ENCODE data around the gene LRRC45.

Gene LRRC45

DNA sequence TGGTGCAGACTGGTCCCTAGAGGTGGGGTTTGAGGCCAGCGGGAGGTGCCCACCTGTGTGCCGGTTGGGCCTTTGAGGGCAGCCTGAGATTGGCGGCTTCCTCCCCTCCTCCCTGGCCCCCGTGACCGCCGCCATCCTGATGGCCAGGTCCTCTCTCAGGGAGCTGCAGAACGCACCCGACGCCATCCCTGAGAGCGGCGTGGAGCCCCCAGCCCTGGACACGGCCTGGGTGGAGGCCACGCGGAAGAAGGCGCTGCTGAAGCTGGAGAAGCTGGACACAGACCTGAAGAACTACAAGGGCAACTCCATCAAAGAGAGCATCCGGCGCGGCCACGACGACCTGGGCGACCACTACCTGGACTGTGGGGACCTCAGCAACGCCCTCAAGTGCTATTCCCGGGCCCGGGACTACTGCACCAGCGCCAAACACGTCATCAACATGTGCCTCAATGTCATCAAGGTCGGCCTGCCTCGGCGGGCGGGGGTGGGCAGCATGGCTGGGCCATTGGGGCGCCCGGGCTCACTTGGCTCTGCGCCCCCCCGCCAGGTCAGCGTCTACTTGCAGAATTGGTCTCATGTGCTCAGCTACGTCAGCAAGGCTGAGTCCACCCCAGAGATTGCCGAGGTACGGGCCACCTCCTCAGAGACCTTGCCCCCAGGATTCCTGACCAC is 31.4 kb downstream of the LRRC45 start:
- Histone ChIP-seq H3K4me1 (ENCODE audit: insufficient read depth, low read length) (peaks cover 46% of the 10 kb centered on the region), H3K79me2 (ENCODE audit: insufficient read depth, low read length) (peaks cover 40% of the 10 kb centered on the region), H3K4me3 (ENCODE audit: low read depth in 1 of 2, low read length in 2 of 2) (no peak overlapping the region), H3K27ac (ENCODE audit: low read length) (no peak overlapping the region), H3K4me2 (ENCODE audit: insufficient read depth, low read length) (peak overlapping the region; percentile 92), H2AFZ (ENCODE audit: low read depth, low read length) (no peak overlapping the region), H3K36me3 (ENCODE audit: insufficient read depth, low read length) (peaks cover 76% of the 10 kb centered on the region), H3K27me3 (ENCODE audit: insufficient read depth, low read length, poor library complexity) (no peaks in the 10 kb centered on the region), H4K20me1 (ENCODE audit: insufficient read depth, low read length) (peaks cover 59% of the 10 kb centered on the region), H3K9me3 (ENCODE audit: insufficient read depth, low read length, severe bottlenecking) (no peaks in the 10 kb centered on the region), H3K9ac (ENCODE audit: low read depth, low read length) (no peak overlapping the region)
- no peak for TF ChIP-seq EZH2 (IDR thresholded peaks at IDR 0.05; ENCODE audit: borderline replicate concordance, low read depth, low read length, severe bottlenecking)
- TF ChIP-seq, protein P1, sequence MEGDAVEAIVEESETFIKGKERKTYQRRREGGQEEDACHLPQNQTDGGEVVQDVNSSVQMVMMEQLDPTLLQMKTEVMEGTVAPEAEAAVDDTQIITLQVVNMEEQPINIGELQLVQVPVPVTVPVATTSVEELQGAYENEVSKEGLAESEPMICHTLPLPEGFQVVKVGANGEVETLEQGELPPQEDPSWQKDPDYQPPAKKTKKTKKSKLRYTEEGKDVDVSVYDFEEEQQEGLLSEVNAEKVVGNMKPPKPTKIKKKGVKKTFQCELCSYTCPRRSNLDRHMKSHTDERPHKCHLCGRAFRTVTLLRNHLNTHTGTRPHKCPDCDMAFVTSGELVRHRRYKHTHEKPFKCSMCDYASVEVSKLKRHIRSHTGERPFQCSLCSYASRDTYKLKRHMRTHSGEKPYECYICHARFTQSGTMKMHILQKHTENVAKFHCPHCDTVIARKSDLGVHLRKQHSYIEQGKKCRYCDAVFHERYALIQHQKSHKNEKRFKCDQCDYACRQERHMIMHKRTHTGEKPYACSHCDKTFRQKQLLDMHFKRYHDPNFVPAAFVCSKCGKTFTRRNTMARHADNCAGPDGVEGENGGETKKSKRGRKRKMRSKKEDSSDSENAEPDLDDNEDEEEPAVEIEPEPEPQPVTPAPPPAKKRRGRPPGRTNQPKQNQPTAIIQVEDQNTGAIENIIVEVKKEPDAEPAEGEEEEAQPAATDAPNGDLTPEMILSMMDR (IDR thresholded peaks at IDR 0.05; ENCODE audit: borderline replicate concordance, extremely low read depth, low read length, poor library complexity, severe bottlenecking): no peak
- ATAC-seq (ENCODE audit: insufficient read depth, low read depth) (no peak), DNase-seq (no peak)

DNA sequence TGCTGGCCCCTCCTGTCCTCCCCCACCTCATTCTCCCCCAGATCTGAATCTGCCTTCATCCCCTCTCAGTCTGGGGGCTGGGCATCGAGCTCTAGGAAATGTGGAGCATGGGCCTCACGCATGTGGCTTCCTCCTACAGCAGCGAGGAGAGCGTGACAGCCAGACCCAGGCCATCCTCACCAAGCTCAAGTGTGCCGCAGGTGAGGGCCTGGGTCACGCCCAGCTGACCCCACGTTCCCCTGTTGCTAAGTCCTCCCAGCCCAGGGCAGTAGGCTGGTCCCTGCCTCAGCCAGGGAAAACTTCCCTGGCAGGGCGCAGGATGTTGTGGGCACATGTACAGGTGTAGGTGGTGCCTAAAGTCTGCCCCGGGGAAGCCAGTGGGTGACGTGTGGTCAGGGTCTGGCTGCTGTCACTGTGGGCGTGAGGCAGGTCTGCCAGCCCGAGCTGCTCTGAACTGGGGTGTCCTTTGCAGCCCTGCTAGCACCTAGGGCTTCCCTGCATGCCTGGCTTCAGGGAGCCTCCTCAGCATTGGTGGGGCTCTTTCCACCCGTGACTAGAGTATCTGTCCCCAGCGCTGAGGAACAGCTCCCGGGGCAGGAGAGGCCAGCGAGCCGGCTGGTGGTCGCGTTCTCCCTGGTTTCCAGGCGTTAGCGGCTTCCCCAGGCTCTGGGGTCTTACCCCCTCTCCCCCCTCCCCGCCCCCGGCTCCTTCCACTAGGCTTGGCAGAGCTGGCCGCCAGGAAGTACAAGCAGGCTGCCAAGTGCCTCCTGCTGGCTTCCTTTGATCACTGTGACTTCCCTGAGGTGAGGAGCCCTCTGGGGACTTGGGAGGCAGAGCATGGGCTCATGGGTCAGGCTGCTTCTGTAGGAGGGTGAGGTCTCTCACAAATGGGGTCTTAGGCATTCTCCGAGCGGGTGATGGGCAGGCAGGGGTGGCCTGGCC is 32.2 kb downstream of the LRRC45 start:
- Histone ChIP-seq H3K9me3 (ENCODE audit: insufficient read depth, low read length, severe bottlenecking) (no peaks in the 10 kb centered on the region), H3K4me3 (ENCODE audit: low read depth in 1 of 2, low read length in 2 of 2) (no peak overlapping the region), H3K9ac (ENCODE audit: low read depth, low read length) (no peak overlapping the region), H3K27me3 (ENCODE audit: insufficient read depth, low read length, poor library complexity) (no peaks in the 10 kb centered on the region), H3K27ac (ENCODE audit: low read length) (no peak overlapping the region; the same call in 1 of the 2 replicates), H3K4me2 (ENCODE audit: insufficient read depth, low read length) (peak overlapping the region; percentile 12; the same call in 1 of the 2 replicates), H2AFZ (ENCODE audit: low read depth, low read length) (no peak overlapping the region), H4K20me1 (ENCODE audit: insufficient read depth, low read length) (peaks cover 65% of the 10 kb centered on the region), H3K79me2 (ENCODE audit: insufficient read depth, low read length) (peaks cover 40% of the 10 kb centered on the region), H3K36me3 (ENCODE audit: insufficient read depth, low read length) (peaks cover 77% of the 10 kb centered on the region), H3K4me1 (ENCODE audit: insufficient read depth, low read length) (peaks cover 38% of the 10 kb centered on the region)
- TF ChIP-seq, protein P1 (IDR thresholded peaks at IDR 0.05; ENCODE audit: borderline replicate concordance, extremely low read depth, low read length, poor library complexity, severe bottlenecking): no peak
- TF ChIP-seq EZH2 (IDR thresholded peaks at IDR 0.05; ENCODE audit: borderline replicate concordance, low read depth, low read length, severe bottlenecking): no peak
- no peak for DNase-seq
- no peak for ATAC-seq (ENCODE audit: insufficient read depth, low read depth)

DNA sequence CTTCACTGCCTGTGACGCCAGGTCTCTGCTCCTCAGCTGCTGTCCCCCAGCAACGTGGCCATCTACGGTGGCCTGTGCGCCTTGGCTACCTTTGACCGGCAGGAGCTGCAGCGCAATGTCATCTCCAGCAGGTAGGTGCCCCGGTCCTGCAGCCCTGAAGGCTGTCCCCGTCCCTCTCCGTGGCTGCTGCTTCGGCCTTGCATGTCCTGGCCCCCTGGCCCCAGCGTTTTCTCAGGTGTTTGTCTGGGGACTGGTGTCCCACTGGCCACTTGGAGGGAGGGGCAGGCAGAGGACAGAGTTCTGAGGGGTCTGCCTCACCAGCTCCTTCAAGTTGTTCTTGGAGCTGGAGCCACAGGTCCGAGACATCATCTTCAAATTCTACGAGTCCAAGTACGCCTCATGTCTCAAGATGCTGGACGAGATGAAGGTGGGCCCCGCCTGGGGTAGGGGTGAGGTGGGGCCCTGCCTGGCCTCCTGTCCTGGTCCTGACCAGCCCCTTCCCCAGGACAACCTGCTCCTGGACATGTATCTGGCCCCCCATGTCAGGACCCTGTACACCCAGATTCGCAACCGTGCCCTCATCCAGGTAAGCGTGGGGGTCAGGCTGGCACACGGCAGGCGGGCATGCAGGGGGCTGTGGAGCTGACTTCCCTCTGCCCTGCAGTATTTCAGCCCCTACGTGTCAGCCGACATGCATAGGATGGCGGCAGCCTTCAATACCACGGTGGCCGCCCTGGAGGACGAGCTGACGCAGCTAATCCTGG is 33.0 kb downstream of the LRRC45 start:
- Histone ChIP-seq H2AFZ (ENCODE audit: low read depth, low read length) (no peak overlapping the region), H3K36me3 (ENCODE audit: insufficient read depth, low read length) (peaks cover 84% of the 10 kb centered on the region), H4K20me1 (ENCODE audit: insufficient read depth, low read length) (peaks cover 69% of the 10 kb centered on the region), H3K4me3 (ENCODE audit: low read depth in 1 of 2, low read length in 2 of 2) (no peak overlapping the region), H3K79me2 (ENCODE audit: insufficient read depth, low read length) (peaks cover 33% of the 10 kb centered on the region), H3K27me3 (ENCODE audit: insufficient read depth, low read length, poor library complexity) (no peaks in the 10 kb centered on the region), H3K9ac (ENCODE audit: low read depth, low read length) (no peak overlapping the region), H3K27ac (ENCODE audit: low read length) (no peak overlapping the region), H3K4me1 (ENCODE audit: insufficient read depth, low read length) (peaks cover 30% of the 10 kb centered on the region), H3K4me2 (ENCODE audit: insufficient read depth, low read length) (no peak overlapping the region), H3K9me3 (ENCODE audit: insufficient read depth, low read length, severe bottlenecking) (no peaks in the 10 kb centered on the region)
- ATAC-seq (ENCODE audit: insufficient read depth, low read depth): no peak
- peak; percentile 6 for DNase-seq
- no peak for TF ChIP-seq EZH2 (IDR thresholded peaks at IDR 0.05; ENCODE audit: borderline replicate concordance, low read depth, low read length, severe bottlenecking)
- TF ChIP-seq, protein P1 (IDR thresholded peaks at IDR 0.05; ENCODE audit: borderline replicate concordance, extremely low read depth, low read length, poor library complexity, severe bottlenecking): no peak

Measured in DND-41 (cell line).